Measurements from ENCODE around the gene NFIA.
A peak's percentile ranks its signal among the peaks of the same experiment; 100 is the strongest.

NFIA gene

GRCh38 chr1:61093525-61094137 lies 11.3 kb downstream of the NFIA start (continued):
- TF ChIP-seq ZNF785 (tag by site-specific recombination; IDR thresholded peaks at IDR 0.05), result no peak
- TF ChIP-seq PATZ1 (tag by site-specific recombination; IDR thresholded peaks at IDR 0.05), result peak; percentile 18; the same call in 1 of the 2 replicates
- TF ChIP-seq ZNF10 (tag by site-specific recombination; IDR thresholded peaks at IDR 0.05), result no peak
- TF ChIP-seq ZNF48 (tag by site-specific recombination; IDR thresholded peaks at IDR 0.05), result no peak
- TF ChIP-seq WT1 (tag by site-specific recombination; IDR thresholded peaks at IDR 0.05), result peak; percentile 22; the same call in 1 of the 2 replicates
- no peak for TF ChIP-seq KLF9 (tag by site-specific recombination; IDR thresholded peaks at IDR 0.05; ENCODE audit: low read depth)
- TF ChIP-seq ZFHX2 (tag by site-specific recombination; conservative IDR thresholded peaks at IDR 0.05), result peak; percentile 71
- TF ChIP-seq PRDM6 (tag by site-specific recombination; IDR thresholded peaks at IDR 0.05), result peak; percentile 22; the same call in 1 of the 2 replicates
- no peak for TF ChIP-seq ZNF514 (tag by site-specific recombination; IDR thresholded peaks at IDR 0.05)
- TF ChIP-seq ZNF600 (tag by site-specific recombination; IDR thresholded peaks at IDR 0.05), result peak; percentile 97
- TF ChIP-seq EGR2 (tag by site-specific recombination; IDR thresholded peaks at IDR 0.05; ENCODE audit: low read depth), result peak; percentile 57
- peak; percentile 30; the same call in 1 of the 2 replicates for TF ChIP-seq ZNF394 (tag by site-specific recombination; IDR thresholded peaks at IDR 0.05; ENCODE audit: borderline replicate concordance)

- POLR2A ChIA-PET, result interaction anchor here (1.1 to 2.0 kb wide), 2 partner anchors 12 to 45 kb away, joined by 4 to 6 read pairs; partner anchors contain the start of gene NFIA
- TF ChIP-seq ZNF138 (tag by site-specific recombination; IDR thresholded peaks at IDR 0.05; ENCODE audit: borderline replicate concordance), result no peak
- 0 out of 2 replicates have a peak, but pooled peaks have one; percentile 11 for TF ChIP-seq ZNF366 (tag by site-specific recombination; conservative IDR thresholded peaks at IDR 0.05)
- TF ChIP-seq PRDM1 (tag by site-specific recombination; IDR thresholded peaks at IDR 0.05), result peak; percentile 62
- TF ChIP-seq ZNF600 (tag by site-specific recombination; IDR thresholded peaks at IDR 0.05), result 0 out of 2 replicates have a peak, but pooled peaks have one; percentile 9
- no peak for TF ChIP-seq ELK4 (IDR thresholded peaks at IDR 0.05; ENCODE audit: borderline replicate concordance, low read depth, low read length)
Measured at GRCh38 chr1:61094677-61095469, 12.5 kb downstream of the NFIA start.

GRCh38 chr1:61095470-61095812 lies 13.1 kb downstream of the NFIA start:
- peaks cover 0 to under 1% of the 10 kb centered on the region in 2 experiments; a peak in 2 of 3 replicates for H3K36me3 ChIP-seq (ENCODE audit: control insufficient read depth in 2 of 2, insufficient read depth in 1 of 2, low read length in 2 of 2)
- peaks cover 40% of the 10 kb centered on the region for H3K4me1 ChIP-seq (ENCODE audit: control insufficient read depth, insufficient read depth, low read length)
- CTCF ChIA-PET, result no interaction called here
- H3K9me3 ChIP-seq (ENCODE audit: control insufficient read depth, insufficient read depth, low read depth, low read length), result no peaks in the 10 kb centered on the region
- H3K27ac ChIP-seq (ENCODE audit: extremely low read depth, low read depth, low read length), result no peak overlapping the region
- TF ChIP-seq PATZ1 (tag by site-specific recombination; IDR thresholded peaks at IDR 0.05), result no peak
- 0 out of 2 replicates have a peak, but pooled peaks have one; percentile 2 for TF ChIP-seq ZNF600 (tag by site-specific recombination; IDR thresholded peaks at IDR 0.05)
- no peak for TF ChIP-seq ZNF266 (tag by site-specific recombination; IDR thresholded peaks at IDR 0.05; ENCODE audit: low read depth)
- TF ChIP-seq ZSCAN18 (tag by site-specific recombination; IDR thresholded peaks at IDR 0.05), result no peak
- no peak for TF ChIP-seq ZBTB20 (tag by site-specific recombination; IDR thresholded peaks at IDR 0.05)
- POLR2A ChIA-PET, result interaction anchor here (2.0 kb wide), 1 partner anchor 13 kb away, joined by 6 read pairs; the partner anchor contains the start of gene NFIA
- no peak overlapping the region for H3K4me3 ChIP-seq (ENCODE audit: low read depth, low read length)

More at GRCh38 chr1:61094677-61095469, 12.5 kb downstream of the NFIA start:
- peaks cover 0 to 3% of the 10 kb centered on the region in 2 experiments; a peak in 2 of 3 replicates for H3K36me3 ChIP-seq (ENCODE audit: control insufficient read depth in 2 of 2, insufficient read depth in 1 of 2, low read length in 2 of 2)
- H3K9me3 ChIP-seq (ENCODE audit: control insufficient read depth, insufficient read depth, low read depth, low read length), result no peaks in the 10 kb centered on the region
- CTCF ChIA-PET, result interaction anchor here (0.6 to 1.4 kb wide), 3 partner anchors 18 to 45 kb away, joined by 3 to 5 read pairs (median 3); no protein-coding TSS in a partner anchor
- H3K27ac ChIP-seq (ENCODE audit: extremely low read depth, low read depth, low read length), result no peak overlapping the region
- H3K4me3 ChIP-seq (ENCODE audit: low read depth, low read length), result no peak overlapping the region
- H3K4me1 ChIP-seq (ENCODE audit: control insufficient read depth, insufficient read depth, low read length), result peaks cover 40% of the 10 kb centered on the region

All from HEK293 (cell line).